CD4-positive, alpha-beta T cell treated with Interferon alpha-2 for 1 hour (primary cell): ENCODE measurements around the gene FCAR.
"Not testable (repeated sequence)": the region's sequence is repeated elsewhere in the genome, so short reads cannot be mapped to it uniquely, and the experiment has no call there.

Experiments
- DNase-seq, 2 donors: peaks; one replicate each; pipeline ENCODE4 v3.0.0-alpha.2; 2020 to 2022

Gene FCAR

GRCh38 chr19:54873990-54874389 is at the start of gene FCAR:
TSS of gene FCAR (plus strand) at chr19:54874235. CDS start at chr19:54874290, 55 bp downstream.
- DNase-seq: peak in 1 of 2 donors; percentile 56

GRCh38 chr19:54824416-54824815 is 49.6 kb upstream of the FCAR start:
- not testable (repeated sequence) for DNase-seq

- peak in 1 of 2 donors; percentile 59 for DNase-seq
Measured at GRCh38 chr19:54825326-54825725, 48.7 kb upstream of the FCAR start.

GRCh38 chr19:54828064-54828463 is 46.0 kb upstream of the FCAR start:
- DNase-seq: not testable (repeated sequence)

GRCh38 chr19:54832496-54832895 is 41.5 kb upstream of the FCAR start, which contains the start of gene KIR2DS4:
TSS of gene KIR2DS4 (plus strand) at chr19:54832676.
- not testable (repeated sequence) for DNase-seq

DNA sequence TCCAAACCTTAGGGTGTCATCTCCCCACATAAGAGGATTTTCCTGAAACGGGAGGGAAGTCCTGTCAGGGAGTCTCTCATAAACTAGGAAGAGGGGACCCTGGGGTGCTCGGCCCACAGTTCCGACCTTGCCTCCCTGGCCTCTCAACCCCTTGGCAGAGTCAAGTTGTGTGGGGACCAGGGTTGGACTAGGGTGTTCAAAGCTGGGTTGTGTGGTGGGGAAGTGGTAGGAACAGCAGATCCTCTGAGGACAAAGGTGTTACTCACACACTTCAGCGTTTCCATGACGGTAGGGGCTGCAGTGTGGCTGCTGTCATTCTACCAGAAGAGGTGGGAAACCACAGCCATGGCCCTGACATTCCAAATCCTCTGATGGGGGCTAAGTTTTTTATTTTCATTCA is 38.9 kb upstream of the FCAR start:
- DNase-seq: not testable (repeated sequence)

GRCh38 chr19:54837522-54837921 is 36.5 kb upstream of the FCAR start:
- DNase-seq: not testable (repeated sequence)

DNA sequence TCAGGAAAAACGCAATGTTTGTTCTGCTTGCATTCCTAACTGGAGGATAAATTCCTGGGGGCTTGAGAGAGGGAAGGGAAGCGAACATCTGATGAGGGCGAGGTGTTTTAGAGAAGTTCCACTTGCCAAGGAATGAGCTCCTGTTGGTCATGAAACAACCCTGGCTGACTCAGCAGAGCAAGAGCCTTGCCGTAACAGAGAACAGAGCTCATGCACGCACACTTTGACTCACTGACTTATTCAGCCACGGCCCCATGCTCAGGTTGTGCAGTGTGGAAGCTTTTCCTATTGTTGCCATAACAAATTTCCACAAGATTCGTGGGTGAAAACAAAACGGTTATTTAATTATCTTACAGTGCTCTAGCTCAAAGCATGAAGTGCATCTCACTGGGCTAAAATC is 30.9 kb upstream of the FCAR start:
- not testable (repeated sequence) for DNase-seq

DNA sequence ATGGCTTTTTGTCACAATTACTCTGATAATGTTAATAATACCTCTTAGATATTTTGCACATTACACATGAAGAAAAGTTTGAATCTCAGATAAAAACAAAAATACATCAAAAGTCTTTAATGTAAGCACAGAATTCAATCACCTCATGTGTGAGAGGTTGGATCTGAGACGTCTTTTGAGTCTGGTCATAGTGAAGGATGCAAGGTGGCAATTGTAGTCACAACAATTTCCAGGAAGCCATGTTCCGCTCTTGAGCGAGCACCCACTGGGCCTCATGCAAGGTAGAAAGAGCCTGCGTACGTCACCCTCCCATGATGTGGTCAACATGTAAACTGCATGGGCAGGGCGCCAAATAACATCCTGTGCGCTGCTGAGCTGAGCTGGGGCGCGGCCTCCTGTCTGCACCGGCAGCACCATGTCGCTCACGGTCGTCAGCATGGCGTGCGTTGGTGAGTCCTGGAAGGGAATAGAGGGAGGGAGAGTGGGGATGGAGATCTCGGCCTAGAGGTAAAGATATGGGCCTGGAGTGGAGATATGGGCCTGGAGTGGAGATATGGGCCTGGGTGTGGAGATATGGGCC is 23.9 kb upstream of the FCAR start, which contains the start of gene KIR3DL2:
KIR3DL2 (plus strand) TSS at position 383 of the 580 bp plus-strand sequence; CDS start at position 416, 33 bp downstream.
- peak in 1 of 2 donors; percentile 17 for DNase-seq

- DNase-seq: no peak
Measured at GRCh38 chr19:54850930-54851329, 23.1 kb upstream of the FCAR start.

DNA sequence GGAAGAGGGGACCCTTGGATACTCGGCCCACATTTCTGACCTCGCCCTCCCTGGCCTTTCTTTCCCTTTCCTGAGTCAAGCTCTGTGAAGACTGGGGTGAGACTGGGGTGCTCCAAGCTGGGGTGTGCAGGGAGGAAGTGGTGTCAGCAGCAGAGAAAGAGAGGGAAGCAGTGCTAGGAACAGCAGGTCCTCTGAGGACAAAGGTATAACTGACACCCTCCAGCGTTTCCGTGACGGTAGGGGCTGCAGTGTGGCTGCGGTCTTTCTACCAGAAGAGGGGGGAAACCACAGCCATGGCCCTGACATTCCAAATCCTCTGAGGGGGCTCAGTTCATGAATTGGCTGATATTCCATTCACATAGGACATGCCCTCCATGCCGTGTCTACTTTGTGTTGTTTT is 22.7 kb upstream of the FCAR start:
- no peak for DNase-seq

DNA sequence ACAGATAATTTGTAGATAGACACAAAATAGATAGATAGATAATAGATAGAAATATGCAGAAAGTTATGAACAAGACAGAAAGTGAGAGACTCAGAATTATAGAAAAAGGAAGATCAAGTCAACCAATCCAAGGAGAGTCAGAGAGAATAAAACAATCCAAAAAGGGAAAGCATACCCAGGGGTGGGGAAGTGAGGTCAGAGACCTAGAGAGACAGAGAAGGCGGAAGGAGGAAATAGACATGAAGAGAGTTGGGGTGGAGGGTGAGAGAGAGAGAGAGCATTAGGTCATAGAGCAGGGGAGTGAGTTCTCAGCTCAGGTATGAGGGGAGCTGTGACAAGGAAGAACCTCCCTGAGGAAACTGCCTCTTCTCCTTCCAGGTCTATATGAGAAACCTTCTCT is 18.8 kb upstream of the FCAR start:
- DNase-seq: not testable (repeated sequence)

- DNase-seq: not testable (repeated sequence)
Measured at GRCh38 chr19:54858476-54858875, 15.6 kb upstream of the FCAR start.

DNA sequence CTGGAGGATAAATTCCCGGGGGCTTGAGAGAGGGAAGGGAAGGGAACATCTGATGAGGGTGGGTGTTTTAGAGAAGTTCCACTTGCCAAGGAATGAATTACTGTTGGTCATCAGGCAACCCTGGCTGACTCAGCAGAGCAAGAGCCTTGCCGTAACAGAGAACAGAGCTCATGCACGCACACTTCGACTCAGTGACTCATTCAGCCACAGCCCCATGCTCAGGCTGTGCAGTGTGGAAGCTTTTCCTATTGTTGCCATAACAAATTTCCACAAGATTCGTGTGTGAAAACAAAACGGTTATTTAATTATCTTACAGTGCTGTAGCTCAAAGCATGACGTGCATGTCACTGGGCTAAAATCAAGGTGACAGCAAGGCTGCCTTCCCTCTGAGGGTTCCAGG is 14.6 kb upstream of the FCAR start:
- DNase-seq: peak in 1 of 2 donors; percentile 39

- not testable (repeated sequence) for DNase-seq
Measured at GRCh38 chr19:54863459-54863858, 10.6 kb upstream of the FCAR start.

DNA sequence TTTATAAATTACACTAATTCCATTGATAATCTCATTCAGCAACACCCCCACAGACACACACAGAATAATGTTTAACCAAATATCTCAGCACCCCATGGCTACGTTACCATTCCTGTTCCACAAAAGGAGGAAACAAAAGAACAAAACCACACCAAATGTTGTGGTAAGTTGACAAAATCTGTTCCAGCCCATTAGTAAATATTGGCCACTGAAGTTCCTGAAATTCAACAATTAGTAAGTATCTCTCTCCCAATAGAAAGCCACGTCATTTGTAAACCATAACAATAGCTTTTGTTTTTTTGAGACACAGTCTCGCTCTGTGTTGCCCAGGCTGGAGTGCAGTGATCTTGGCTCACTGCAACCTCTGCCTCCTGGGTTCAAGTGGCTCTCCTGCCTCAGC is 2.3 kb upstream of the FCAR start:
- DNase-seq: no peak

DNA sequence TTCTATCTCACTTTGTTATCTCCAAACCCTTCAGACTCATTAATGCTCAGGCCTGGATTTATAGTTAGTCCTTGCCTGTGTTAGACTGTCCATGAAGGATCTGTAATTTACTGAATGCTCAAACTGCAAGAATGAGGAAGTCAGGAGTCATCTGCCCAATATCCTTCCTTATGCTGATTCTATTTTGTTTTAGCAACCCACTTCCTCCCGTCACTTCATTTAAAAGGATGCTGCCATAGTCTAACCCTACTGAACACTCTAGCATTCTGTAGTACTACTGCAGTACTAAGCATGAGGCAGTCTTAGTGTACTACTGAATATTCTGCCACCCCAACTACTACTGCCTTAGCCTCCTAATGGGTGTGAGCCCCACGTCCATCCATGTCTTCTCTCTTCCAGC is 1.5 kb downstream of the FCAR start:
- DNase-seq: no peak

DNA sequence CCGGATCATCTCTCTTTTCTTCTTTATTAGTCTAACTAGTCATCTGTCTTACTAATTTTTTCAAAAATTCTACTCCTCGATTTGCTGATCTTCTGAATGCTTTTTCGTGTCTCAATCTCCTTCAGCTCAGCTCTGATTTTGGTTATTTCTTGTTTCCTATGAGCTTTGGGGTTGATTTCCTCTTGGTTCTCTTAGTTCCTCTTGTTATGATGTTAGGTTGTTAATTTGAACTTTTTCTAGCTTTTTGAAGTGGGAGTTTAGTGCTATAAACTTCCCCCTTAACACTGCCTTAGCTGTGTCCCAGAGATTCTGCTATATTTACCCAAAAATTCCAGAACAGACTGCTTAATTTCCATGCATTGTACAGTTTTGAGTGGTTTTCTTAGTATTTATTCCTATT is 3.4 kb downstream of the FCAR start:
- DNase-seq: no peak

DNA sequence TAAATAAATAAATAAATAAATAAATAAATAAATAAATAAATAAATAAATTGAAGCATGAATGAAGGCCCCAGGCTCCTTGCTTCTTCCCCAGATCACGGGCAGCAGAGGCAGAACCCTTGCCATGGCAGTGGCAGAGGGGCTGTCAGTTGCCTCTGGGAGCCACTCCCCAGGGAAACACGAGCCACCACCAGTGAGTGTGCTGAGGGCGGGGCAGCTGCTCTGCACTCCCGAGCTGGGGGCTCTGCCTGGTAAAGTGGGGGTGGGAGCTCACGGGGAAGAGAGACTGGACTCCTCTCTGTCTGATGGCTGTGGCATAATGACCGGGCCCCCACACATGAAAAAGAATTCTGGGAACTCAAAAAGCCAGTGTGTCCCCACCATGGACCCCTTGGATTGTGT is 7.8 kb downstream of the FCAR start:
- no peak for DNase-seq

DNA sequence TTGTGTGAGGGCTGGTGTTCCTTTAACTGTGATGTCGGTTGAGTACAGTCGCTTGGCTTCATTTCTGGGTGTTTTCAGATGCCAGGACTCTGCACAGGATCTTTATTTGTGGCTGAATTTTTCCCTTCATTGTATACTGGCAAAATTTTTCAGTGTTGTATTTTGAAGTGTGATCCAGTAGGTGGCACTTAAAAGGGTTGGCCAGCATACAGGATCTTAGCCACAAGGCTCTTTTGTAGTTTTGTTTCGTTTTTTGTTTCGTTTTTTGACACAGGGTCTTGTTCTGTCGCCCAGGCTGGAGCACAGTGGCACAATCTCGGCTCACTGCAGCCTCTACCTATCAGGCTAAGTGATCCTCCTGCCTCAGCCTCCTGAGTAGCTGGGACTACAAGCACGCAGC is 8.7 kb downstream of the FCAR start:
- DNase-seq: peak in 1 of 2 donors; percentile 26

GRCh38 chr19:54883228-54883627 is 9.2 kb downstream of the FCAR start:
- no peak for DNase-seq

DNA sequence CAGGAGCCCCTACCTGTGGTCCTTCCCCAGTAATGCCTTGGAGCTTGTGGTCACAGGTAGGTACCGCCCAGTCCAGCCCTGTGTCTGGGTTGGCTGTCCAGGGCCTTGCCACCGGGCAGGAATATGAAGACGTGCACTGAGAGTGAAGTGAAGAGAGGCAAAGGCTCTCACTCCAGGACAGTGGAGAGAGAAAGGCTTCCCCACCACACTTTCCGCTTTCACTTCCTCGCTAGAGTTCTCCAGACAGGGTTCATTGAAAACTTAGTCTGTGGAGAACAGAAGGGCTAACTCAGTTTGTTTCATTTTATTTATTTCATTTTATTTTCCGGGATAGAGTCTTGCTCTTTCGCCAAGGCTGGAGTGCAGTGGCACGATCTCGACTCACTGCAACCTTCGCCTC is 14.2 kb downstream of the FCAR start:
- no peak for DNase-seq

- DNase-seq: no peak
Measured at GRCh38 chr19:54889566-54889965, 15.5 kb downstream of the FCAR start.

DNA sequence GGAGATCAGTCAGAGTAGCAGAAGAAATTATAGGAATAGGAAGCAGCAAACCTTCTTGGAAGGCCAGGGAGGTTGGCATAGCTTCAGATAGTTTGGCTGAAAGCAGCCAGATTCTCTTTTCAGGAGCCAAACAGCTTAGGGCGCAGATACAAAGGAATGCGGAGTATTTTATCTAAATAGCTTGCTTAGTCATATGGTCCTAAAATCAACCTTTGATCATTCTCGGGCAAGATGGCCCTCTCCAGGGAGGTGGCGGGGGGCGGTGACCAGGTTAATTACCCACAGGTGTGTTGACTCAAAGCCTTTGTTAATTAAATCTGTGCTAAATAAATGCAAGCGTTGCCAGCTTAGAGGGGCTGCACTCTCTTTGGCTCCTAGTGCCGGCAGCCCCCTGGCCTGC is 19.4 kb downstream of the FCAR start:
- no peak for DNase-seq

DNA sequence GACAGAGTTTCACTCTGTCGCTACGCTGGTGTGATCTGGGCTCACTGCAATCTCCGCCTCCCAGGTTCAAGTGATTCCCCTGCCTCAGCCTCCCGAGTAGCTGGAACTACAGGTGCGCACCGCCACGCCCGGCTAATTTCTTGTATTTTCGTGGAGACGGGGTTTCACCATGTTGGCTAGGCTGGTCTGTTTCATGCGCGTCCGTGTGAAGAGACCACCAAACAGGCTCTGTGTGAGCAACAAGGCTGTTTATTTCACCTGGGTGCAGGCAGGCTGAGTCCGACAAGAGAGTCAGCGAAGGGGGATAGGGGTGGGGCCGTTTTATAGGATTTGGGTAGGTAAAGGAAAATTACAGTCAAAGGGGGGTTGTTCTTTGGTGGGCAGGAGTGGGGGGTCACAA is 20.1 kb downstream of the FCAR start:
- not testable (repeated sequence) for DNase-seq
